GM13977 (cell line): ENCODE data around the gene PIGS.

ENCODE experiments used
- DNase-seq: peaks from one replicate; pipeline ENCODE4 v3.0.0; 2012; ENCODE audit warnings: low spot score
- CTCF ChIP-seq: IDR thresholded peaks from 2 replicates; pipeline ENCODE4 v1.5.1; 2012; ENCODE audit warnings: mild to moderate bottlenecking, control low read depth; ENCODE audit not compliant: insufficient read depth; ENCODE audit errors: extremely low read depth, missing control alignments
- in situ Hi-C: fragments of 300-500 bp; cut with MboI; formaldehyde crosslinking; loops from one replicate; pipeline ENCODE4 v1.12.0; 2022; ENCODE audit warnings: low sequenced_read_pairs, low pct_unique_long_range_greater_than_20kb, mixed read lengths, inconsistent platforms; ENCODE audit not compliant: unreplicated experiment

The PIGS gene

GRCh38 chr17:28571361-28572122 lies at the start of gene PIGS:
Gene PIGS, minus strand, starts transcription at chr17:28571524. Its CDS starts 28 bp downstream, at chr17:28571496.
- peak; percentile 94 for DNase-seq
- TF ChIP-seq CTCF: no peak
- in situ Hi-C loops: no loop called here

GRCh38 chr17:28620010-28620409 lies 48.7 kb upstream of the PIGS start:
- in situ Hi-C loops: no loop called here

GRCh38 chr17:28618464-28618863 lies 47.1 kb upstream of the PIGS start:
- no peak for TF ChIP-seq CTCF
- in situ Hi-C loops: no loop called here

More at GRCh38 chr17:28620010-28620409, 48.7 kb upstream of the PIGS start:
- no peak for DNase-seq
- no peak for TF ChIP-seq CTCF

GRCh38 chr17:28616281-28616680 lies 45.0 kb upstream of the PIGS start:
- DNase-seq: no peak
- no peak for TF ChIP-seq CTCF
- in situ Hi-C loops: no loop called here

More at GRCh38 chr17:28618464-28618863, 47.1 kb upstream of the PIGS start:
- no peak for DNase-seq

GRCh38 chr17:28615260-28615940 lies 44.1 kb upstream of the PIGS start:
- in situ Hi-C loops: no loop called here
- no peak for DNase-seq
- TF ChIP-seq CTCF: no peak

GRCh38 chr17:28613931-28614381 lies 42.6 kb upstream of the PIGS start, which contains the start of gene RSKR:
Gene RSKR, minus strand, starts transcription at chr17:28614185. Its CDS starts 24 bp downstream, at chr17:28614161.
- no peak for DNase-seq
- in situ Hi-C loops: no loop called here
- no peak for TF ChIP-seq CTCF
